Activated CD4-positive, alpha-beta T cell treated with anti-CD3 and anti-CD28 coated beads, Interleukin-10, Interleukin-2, amounts not matched to agents 100 ng/mL and 50 ng/mL, durations not matched to agents 16 hours and 8 hours (primary cell): ENCODE results near the gene KCNH2.

Experiments used
- DNase-seq: peaks from one replicate; pipeline ENCODE4 v3.0.0-alpha.2; 2020

Gene KCNH2

DNA sequence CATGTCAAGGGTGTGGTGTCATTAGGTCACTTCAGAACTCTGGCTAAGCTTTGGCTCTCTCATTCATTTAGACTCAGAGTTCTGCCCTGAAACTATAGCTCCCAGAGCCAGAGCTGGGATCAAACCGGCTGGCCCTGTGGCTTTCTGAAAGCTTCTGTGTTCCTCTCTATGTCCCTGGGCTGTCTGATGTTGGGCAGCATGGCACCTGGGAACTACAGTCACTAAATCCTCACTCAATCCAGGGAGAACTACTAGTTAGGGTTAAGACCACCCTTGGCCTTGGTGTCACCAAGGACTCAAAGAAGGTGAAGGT lies 32.9 kb upstream of the KCNH2 start:
- no peak for DNase-seq

DNA sequence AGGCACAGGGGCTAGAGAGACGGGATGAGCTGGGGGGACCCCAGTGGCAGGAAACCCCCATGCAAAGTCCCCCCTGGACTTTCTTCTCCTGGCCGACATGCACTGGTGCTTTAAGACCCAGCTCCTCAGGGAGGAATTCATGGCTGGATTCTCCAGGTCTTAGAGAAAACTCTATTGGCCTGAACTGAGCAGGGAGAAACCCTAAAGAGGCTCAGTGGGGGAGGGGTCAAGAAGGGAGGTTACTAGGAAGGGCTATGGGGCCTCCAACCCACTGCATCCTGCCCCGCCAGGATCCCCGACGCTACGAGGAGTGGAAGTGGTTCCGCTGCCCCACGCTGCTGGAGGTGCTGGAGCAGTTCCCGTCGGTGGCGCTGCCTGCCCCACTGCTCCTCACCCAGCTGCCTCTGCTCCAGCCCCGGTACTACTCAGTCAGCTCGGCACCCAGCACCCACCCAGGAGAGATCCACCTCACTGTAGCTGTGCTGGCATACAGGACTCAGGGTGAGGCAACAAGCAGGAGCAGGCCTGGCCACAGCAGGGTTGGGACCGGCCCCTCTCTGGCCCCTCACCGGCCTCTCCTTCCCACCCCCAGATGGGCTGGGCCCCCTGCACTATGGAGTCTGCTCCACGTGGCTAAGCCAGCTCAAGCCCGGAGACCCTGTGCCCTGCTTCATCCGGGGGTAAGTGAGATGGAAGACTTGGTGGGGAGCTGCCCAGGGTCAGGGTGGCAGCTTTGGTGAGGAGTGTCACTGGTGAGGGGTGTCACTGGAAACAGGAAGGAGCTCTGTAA lies 32.4 kb upstream of the KCNH2 start:
- peak; percentile 61 for DNase-seq

DNA sequence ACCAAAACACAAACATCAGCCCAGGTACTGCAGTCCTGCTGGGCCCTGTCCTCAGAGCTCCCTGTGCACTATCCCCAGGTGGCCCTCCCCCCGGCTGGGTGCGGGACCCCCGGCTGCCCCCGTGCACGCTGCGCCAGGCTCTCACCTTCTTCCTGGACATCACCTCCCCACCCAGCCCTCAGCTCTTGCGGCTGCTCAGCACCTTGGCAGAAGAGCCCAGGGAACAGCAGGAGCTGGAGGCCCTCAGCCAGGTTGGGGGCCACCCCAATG lies 31.9 kb upstream of the KCNH2 start:
- no peak for DNase-seq

DNA sequence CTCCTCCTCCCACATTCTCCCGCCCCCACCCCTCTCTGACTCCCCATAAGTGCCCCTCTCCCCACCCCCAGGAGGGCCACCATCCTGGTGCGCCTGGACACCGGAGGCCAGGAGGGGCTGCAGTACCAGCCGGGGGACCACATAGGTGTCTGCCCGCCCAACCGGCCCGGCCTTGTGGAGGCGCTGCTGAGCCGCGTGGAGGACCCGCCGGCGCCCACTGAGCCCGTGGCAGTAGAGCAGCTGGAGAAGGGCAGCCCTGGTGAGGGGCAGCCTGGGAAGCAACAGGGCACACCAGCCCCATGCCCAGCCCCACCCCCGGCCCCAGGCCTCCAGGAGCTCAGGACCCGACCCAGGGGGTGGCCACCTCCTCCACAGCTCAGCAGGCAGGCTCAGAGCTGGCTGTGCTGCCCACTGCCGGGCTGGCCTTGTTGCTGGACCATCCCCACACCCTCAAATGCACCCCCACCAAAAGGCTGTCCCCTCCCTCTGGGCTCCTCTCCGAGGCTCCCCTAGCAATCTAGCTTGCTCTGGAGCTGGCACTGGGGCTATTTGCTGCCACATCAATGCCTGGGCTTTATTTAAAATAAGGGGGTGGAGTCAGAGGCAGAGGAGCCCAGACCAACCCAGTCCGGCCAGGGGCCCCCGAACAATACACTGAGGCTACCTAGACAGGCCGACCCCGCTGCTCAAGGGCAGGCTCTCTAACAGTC lies 31.4 kb upstream of the KCNH2 start:
- DNase-seq: peak; percentile 31

GRCh38 chr7:151008511-151009323 lies 30.6 kb upstream of the KCNH2 start:
- peak; percentile 94 for DNase-seq

GRCh38 chr7:151008143-151008510 lies 30.0 kb upstream of the KCNH2 start:
- peak; percentile 68 for DNase-seq

DNA sequence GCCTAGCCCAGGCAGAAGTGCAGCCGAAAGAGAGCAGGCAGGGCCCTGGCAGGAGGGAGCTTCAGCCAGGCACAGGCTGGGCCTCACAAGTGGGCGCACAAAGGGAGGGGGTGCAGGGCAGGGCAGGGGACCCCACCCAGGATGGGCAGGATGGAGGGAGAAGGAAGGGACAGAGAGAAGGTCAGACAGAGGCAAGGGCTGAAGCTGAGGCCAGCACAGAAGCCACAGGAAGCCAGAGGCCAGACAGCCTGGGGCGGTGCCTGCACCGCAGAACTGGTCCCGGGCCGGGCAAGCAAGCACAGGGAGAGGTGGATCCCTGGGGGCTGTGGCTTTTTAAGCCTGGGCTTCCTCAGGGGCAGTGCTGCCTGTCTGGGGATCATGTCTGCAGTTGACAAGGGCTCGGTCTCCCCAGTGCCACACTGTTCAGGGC lies 29.4 kb upstream of the KCNH2 start:
- DNase-seq: no peak

DNA sequence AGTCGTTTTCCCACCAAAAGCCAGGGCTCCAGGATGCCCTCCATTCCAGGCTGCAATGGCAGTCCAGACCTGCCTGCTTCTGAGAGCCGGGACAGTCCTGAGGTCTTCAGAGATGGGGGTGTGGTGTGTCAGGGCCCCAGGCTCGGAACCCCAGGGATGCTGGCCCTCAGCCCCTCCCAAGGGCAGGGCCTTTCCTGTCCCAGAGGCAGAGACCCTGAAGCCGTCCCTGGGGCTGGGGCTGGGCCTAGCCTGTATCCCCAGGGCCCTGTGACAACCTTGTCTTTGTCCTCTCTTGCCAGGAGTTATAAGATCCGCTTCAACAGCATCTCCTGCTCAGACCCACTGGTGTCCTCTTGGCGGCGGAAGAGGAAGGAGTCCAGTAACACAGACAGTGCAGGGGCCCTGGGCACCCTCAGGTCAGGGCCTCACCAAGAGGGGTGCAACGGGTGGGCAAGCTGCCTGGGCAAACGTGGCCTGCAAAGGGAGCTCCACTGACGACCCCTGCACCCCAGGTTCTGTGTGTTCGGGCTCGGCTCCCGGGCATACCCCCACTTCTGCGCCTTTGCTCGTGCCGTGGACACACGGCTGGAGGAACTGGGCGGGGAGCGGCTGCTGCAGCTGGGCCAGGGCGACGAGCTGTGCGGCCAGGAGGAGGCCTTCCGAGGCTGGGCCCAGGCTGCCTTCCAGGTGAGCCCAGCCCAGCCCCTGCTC lies 28.6 kb upstream of the KCNH2 start:
- DNase-seq: no peak

- DNase-seq: no peak
These were observed 27.4 kb upstream of the KCNH2 start for GRCh38 chr7:151005566-151005965.

- DNase-seq: no peak
These were observed 25.5 kb upstream of the KCNH2 start for GRCh38 chr7:151003572-151003971.

GRCh38 chr7:151001546-151001945 lies 23.4 kb upstream of the KCNH2 start:
- no peak for DNase-seq

DNA sequence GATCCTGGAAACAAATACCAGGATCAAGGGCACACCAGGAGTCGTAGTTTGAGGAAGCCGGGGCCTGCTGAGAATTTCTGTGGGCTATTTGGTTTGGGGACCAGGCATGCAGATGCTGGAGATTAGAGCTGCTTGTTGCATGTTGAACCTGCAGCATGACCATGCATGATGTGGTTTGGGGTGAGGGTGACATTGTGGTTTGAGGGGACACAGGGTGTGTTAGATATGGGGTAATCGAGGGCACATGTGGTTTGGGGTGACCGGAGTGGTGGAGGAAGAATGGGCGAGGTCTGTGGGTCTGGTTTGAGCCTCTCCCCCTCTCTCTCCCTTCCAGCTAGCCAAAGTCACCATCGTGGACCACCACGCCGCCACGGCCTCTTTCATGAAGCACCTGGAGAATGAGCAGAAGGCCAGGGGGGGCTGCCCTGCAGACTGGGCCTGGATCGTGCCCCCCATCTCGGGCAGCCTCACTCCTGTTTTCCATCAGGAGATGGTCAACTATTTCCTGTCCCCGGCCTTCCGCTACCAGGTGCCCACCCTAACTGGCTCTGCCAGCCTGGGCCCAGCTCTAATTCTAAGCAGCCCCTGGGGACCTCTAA lies 22.9 kb upstream of the KCNH2 start:
- DNase-seq: no peak

DNA sequence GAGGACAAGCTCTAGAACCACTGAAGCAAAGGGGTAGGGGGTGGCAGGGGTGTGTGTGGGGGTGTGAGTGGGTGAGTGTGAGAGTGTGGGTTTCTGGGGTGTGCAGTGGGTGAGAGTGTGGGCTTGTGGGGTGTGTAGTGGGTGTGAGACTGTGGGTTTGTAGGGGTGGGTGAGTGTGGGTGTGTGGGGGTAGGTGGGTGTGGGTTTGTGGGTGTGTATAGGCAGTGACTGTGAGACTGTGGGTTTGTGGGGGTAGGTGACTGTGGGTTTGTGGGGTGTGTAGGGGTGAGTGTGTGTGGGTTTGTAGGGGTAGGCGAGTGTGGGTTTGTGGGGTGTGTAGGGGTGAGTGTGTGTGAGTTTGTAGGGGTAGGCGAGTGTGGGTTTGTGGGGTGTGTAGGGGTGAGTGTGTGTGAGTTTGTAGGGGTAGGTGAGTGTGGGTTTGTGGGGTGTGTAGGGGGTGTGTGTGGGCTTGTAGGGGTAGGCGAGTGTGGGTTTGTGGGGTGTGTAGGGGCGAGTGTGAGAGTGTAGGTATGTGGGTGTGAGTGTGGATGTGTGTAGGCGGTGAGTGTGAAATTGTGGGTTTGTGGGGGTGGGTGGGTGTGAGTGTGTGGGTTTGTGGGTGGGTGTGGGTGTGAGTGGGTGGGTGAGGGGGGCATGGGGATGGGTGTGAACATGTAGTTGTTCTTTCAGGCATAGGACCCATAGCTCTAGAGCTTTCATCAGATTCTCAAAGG lies 21.5 kb upstream of the KCNH2 start:
- DNase-seq: no peak

GRCh38 chr7:150999001-150999400 lies 20.9 kb upstream of the KCNH2 start:
- DNase-seq: no peak

GRCh38 chr7:150998341-150998740 lies 20.2 kb upstream of the KCNH2 start:
- no peak for DNase-seq

DNA sequence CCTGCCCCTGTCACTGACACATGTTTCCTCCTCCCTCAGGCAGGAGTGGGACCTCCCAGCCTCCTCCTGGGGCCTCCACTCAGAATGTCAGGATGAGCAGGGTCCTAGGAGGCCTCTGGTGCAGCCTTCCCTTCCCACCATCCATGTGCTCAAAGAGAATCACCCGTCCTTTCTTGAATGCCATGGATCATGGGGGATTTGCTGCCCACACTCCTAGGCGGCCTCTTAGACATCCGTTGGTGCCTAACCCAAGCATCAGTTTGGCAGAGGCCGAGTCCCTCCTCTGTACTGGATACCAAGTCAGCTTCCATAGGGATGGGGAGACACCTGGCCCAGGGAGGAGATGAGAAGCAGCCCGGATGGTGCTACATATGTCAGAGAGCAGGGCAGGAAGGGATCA lies 19.7 kb upstream of the KCNH2 start:
- DNase-seq: no peak

- DNase-seq: no peak
These were observed 19.0 kb upstream of the KCNH2 start for GRCh38 chr7:150997075-150997511.

DNA sequence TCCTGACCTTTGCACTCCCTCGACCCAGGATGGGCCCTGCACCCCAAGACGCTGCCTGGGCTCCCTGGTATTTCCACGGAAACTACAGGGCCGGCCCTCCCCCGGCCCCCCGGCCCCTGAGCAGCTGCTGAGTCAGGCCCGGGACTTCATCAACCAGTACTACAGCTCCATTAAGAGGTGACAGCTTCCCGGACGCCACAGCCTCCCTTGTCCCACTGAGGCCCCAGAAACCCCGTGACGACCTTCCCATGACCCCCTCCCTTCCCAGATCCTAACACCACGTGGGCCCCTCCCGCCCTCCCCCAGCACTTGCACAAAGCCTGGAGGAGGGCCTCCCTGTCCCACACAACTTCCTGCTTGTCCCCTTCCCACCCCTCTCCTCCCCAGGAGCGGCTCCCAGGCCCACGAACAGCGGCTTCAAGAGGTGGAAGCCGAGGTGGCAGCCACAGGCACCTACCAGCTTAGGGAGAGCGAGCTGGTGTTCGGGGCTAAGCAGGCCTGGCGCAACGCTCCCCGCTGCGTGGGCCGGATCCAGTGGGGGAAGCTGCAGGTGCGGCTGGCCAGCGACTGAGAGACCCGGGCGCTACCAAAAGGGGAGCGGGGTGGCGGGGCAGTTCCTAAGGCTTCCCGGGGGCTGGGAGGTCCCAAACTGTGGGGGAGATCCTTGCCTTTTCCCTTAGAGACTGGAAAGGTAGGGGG lies 18.4 kb upstream of the KCNH2 start:
- DNase-seq: no peak

DNA sequence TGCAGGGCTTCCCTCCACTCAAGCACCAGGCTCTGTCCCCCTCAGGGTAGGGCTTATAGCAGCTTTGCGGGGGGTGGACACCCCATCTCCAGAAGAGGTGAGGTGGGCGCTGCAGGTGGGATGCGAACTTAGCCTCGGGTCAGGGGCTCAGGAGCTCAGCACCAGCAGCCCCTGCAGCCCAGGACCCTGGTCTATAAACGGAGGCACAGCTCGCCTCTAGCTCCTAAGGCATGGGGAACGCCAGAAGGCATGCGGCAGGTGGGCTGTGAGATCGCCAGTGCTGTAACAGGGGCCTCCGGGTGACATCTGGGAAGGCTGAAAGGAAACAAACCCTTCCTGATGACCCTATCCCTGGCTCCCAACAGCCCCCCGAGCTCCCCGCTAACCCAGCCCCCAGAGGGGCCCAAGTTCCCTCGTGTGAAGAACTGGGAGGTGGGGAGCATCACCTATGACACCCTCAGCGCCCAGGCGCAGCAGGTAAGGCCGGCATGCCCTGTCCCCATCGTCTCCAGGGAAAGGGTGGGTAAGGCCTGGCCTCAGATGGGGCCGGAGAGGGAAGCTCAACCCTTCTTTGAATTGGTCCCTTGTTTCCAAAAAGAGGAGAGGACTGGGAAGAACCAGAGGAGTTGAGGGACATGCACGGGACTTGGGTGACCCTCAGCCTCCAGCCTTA lies 16.9 kb upstream of the KCNH2 start:
- no peak for DNase-seq

- no peak for DNase-seq
These were observed 16.2 kb upstream of the KCNH2 start for GRCh38 chr7:150994141-150994837.
